GM12878 (cell line): ENCODE measurements around the gene RMI2. TPM values are rescaled to one million over a fixed set of nuclear protein-coding genes. Genes with fewer than 3 reads are reported as not detected.

Experiments
- ATAC-seq: fragments of 200-7000 bp; cut with Tn5 transposase; 3 replicates; pipeline ENCODE4 v1.9.1; 2020; ENCODE audit warnings: mild to moderate bottlenecking, moderate library complexity
- BruUV-seq: library from RNA; stranded (reverse); fragments of 400-500 nt; replicated peaks from 2 replicates; lab custom pipeline; 2021; lab: Mats Ljungman, UMichigan
- CTCF ChIA-PET: fragments of 300-600 bp; sonication (Branson Sonifier 250); formaldehyde crosslinking; extraction: SDS; loops from one replicate; lab custom pipeline; 2021; ENCODE audit warnings: inconsistent platforms; lab: Yijun Ruan, JAX
- POLR2A ChIA-PET: fragments of 350-600 bp; formaldehyde crosslinking; extraction: SDS; loops from one replicate; lab custom pipeline; 2021; ENCODE audit warnings: inconsistent platforms; lab: Charles Lee
- RAD21 ChIA-PET: fragments of 300-600 bp; sonication (Branson Sonifier 250); formaldehyde crosslinking; loops from one replicate; lab custom pipeline; 2023; ENCODE audit warnings: antibody characterized with exemption; ENCODE audit not compliant: unreplicated experiment; lab: Charles Lee
- SMC1A ChIA-PET: fragments of 300-600 bp; sonication (Branson Sonifier 250); formaldehyde crosslinking; loops from one replicate; lab custom pipeline; 2023; ENCODE audit not compliant: unreplicated experiment, uncharacterized antibody; lab: Charles Lee
- DNase-seq: peaks from one replicate; pipeline ENCODE4 v3.0.0-alpha.2; 2011; ENCODE audit warnings: low read depth, low spot score
- FAIRE-seq: peaks from 3 replicates; lab custom pipeline; 2011; peaks lifted over from hg19 to GRCh38; lab: Jason Lieb, UNC
- H2AFZ ChIP-seq: 2 replicates; pipeline ENCODE4 v1.6.0; 2011; ENCODE audit warnings: low read depth, low read length, control low read depth; ENCODE audit not compliant: control insufficient read depth
- H3K27ac ChIP-seq: 2 replicates; pipeline ENCODE4 v1.5.1; 2011; ENCODE audit warnings: control low read depth; ENCODE audit not compliant: control insufficient read depth, insufficient read depth
- H3K27me3 ChIP-seq, 2 experiments: replicated peaks in 1 of 2; 2 replicates each; pipeline versions ENCODE4 v1.6.0 to v1.6.1; 2011; ENCODE audit warnings: low read length in 1 of 2; ENCODE audit not compliant: control insufficient read depth in 2 of 2, insufficient read depth in 2 of 2
- H3K36me3 ChIP-seq, 2 experiments: 2 replicates each; pipeline ENCODE4 v1.5.1; 2011; ENCODE audit warnings: low read length in 1 of 2; ENCODE audit not compliant: control insufficient read depth in 2 of 2, insufficient read depth in 2 of 2
- H3K4me1 ChIP-seq: 2 replicates; pipeline ENCODE4 v1.6.1; 2011; ENCODE audit warnings: mild to moderate bottlenecking, low read length, moderate library complexity, mixed read lengths; ENCODE audit not compliant: control insufficient read depth, insufficient read depth
- H3K4me2 ChIP-seq: 2 replicates; pipeline ENCODE4 v1.6.0; 2011; ENCODE audit warnings: control low read depth; ENCODE audit not compliant: control insufficient read depth, insufficient read depth
- H3K4me3 ChIP-seq: fragments of 200-600 bp; sonication (generic); 2 replicates; pipeline ENCODE4 v1.5.1; 2016
- H3K79me2 ChIP-seq: 2 replicates; pipeline ENCODE4 v1.6.0; 2011; ENCODE audit warnings: low read length; ENCODE audit not compliant: control insufficient read depth, insufficient read depth
- H3K9ac ChIP-seq: 2 replicates; pipeline ENCODE4 v1.8.0; 2011; ENCODE audit warnings: low read length, control low read depth, mixed read lengths; ENCODE audit not compliant: control insufficient read depth, insufficient read depth
- H3K9me3 ChIP-seq: replicated peaks from 3 replicates; pipeline ENCODE4 v1.5.1; 2011; ENCODE audit warnings: mild to moderate bottlenecking, low read length; ENCODE audit not compliant: control insufficient read depth, insufficient read depth
- H4K20me1 ChIP-seq: 2 replicates; pipeline ENCODE4 v1.6.0; 2011; ENCODE audit not compliant: control insufficient read depth, insufficient read depth
- EED ChIP-seq: sonication (generic); IDR thresholded peaks from 2 replicates; pipeline ENCODE4 v1.6.1; 2016; ENCODE audit warnings: antibody characterized with exemption, low read depth
- FOS ChIP-seq: IDR thresholded peaks from 3 replicates; pipeline ENCODE4 v1.6.1; 2011; ENCODE audit warnings: borderline replicate concordance; ENCODE audit not compliant: insufficient read length; ENCODE audit errors: extremely low read depth
- NFYB ChIP-seq: IDR thresholded peaks from 2 replicates; pipeline ENCODE4 v1.6.1; 2011; ENCODE audit warnings: low read depth, mild to moderate bottlenecking, low read length, improper control_type of control experiment, moderate library complexity; ENCODE audit not compliant: insufficient read depth
- ZZZ3 ChIP-seq: IDR thresholded peaks from 2 replicates; pipeline ENCODE4 v1.6.1; 2011; ENCODE audit warnings: low read depth; ENCODE audit not compliant: control insufficient read depth, insufficient read length
- WGBS: methylation state at CpG from one replicate; pipeline ENCODE4 v1.1.6; 2016; ENCODE audit warnings: low lambda C conversion rate; ENCODE audit not compliant: insufficient replicate concordance, insufficient coverage; ENCODE audit errors: missing lambda C conversion rate; 5-methylcytosine and 5-hydroxymethylcytosine counted together
- in situ Hi-C: fragments of 300-500 bp; cut with MboI; formaldehyde crosslinking; loops from 9 replicates; pipeline ENCODE4 v1.14.3; 2018; ENCODE audit warnings: mixed read lengths
- intact Hi-C: fragments of 100-400 bp; cut with micrococcal nuclease; formaldehyde crosslinking; loops from one replicate; pipeline ENCODE4 v1.14.2; 2022; ENCODE audit not compliant: unreplicated experiment
- polyA plus RNA-seq, 11 experiments: library from polyadenylated mRNA; depleted of rRNA in 4 of 11; unstranded in 6 of 11; stranded (reverse) in 5 of 11; fragments of >200 nt; fragmentation: Nextera tagmentation in 4 of 11; fragmentation: Illumina TruSeq in 1 of 11; extraction: Ambion mirVana in 4 of 11; extraction: Trizol in 1 of 11; gene quantifications; 1 replicate in 1 of 11; 2 replicates in 10 of 11; pipeline versions ENCODE4 v1.2.1 to v1.2.3, GENCODE V29; 2011 to 2016; ENCODE audit warnings: inconsistent platforms in 2 of 11, missing spikeins in 2 of 11, low read depth in 1 of 11
- total RNA-seq, 4 experiments: library from RNA; depleted of rRNA in 3 of 4; stranded (reverse); fragments of >200 nt in 3 of 4; fragmentation: Illumina TruSeq in 1 of 4; extraction: Trizol in 1 of 4; gene quantifications; 2 replicates each; pipeline versions ENCODE4 v1.2.1 to v1.2.3, GENCODE V29; 2013 to 2021
- TF ChIP-seq, protein P1 (sequence below): IDR thresholded peaks from 2 replicates; pipeline ENCODE4 v1.6.1; 2011; ENCODE audit warnings: mild to moderate bottlenecking, low read depth, low read length, moderate library complexity; ENCODE audit not compliant: insufficient replicate concordance

Gene RMI2
- total and polyA plus RNA-seq, 10 of the 15 experiments (the other 5 are each of a cell fraction or from before 2014, with no cell fraction given): 9.6 to 68.8 (median 32.1) TPM

- CTCF ChIA-PET: interaction anchor here (0.8 to 1.1 kb wide), 2 partner anchors 16 to 385 kb away, joined by 3 to 4 read pairs; no protein-coding TSS in a partner anchor
- BruUV-seq: no TSS peak
- H3K4me3 ChIP-seq: no peak overlapping the region
- peaks cover 13% of the 10 kb centered on the region for H3K4me1 ChIP-seq
- RAD21 ChIA-PET: interaction anchor here (1.9 kb wide), 1 partner anchor 51 kb away, joined by 5 read pairs; no protein-coding TSS in a partner anchor
- in situ Hi-C loops: no loop called here
- H3K79me2 ChIP-seq: peaks cover 13% of the 10 kb centered on the region
- SMC1A ChIA-PET: interaction anchor here (1.6 kb wide), 2 partner anchors 23 to 29 kb away, joined by 4 to 7 read pairs; no protein-coding TSS in a partner anchor
- ATAC-seq: no peak
- no peak for TF ChIP-seq FOS
- TF ChIP-seq, protein P1, sequence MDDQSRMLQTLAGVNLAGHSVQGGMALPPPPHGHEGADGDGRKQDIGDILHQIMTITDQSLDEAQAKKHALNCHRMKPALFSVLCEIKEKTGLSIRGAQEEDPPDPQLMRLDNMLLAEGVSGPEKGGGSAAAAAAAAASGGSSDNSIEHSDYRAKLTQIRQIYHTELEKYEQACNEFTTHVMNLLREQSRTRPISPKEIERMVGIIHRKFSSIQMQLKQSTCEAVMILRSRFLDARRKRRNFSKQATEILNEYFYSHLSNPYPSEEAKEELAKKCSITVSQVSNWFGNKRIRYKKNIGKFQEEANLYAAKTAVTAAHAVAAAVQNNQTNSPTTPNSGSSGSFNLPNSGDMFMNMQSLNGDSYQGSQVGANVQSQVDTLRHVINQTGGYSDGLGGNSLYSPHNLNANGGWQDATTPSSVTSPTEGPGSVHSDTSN: no peak
- no peak for TF ChIP-seq ZZZ3
- TF ChIP-seq EED: 0 out of 2 replicates have a peak, but pooled peaks have one; percentile 3
- TF ChIP-seq NFYB: 0 out of 2 replicates have a peak, but pooled peaks have one; percentile 17
- H3K9me3 ChIP-seq: no peaks in the 10 kb centered on the region
- H3K36me3 ChIP-seq: no peaks in the 10 kb centered on the region
- intact Hi-C loops: no loop called here
- no peak overlapping the region for H3K9ac ChIP-seq
- WGBS: 92% methylated on average over 13 of the region's 16 CpGs
- H3K27me3 ChIP-seq: no peaks in the 10 kb centered on the region
- no peak overlapping the region for H3K27ac ChIP-seq
- DNase-seq: no peak
- no peak overlapping the region for H2AFZ ChIP-seq
- POLR2A ChIA-PET: interaction anchor here (0.6 to 0.9 kb wide), 2 partner anchors 28 to 93 kb away, joined by 3 to 4 read pairs; partner anchors contain the start of gene SOCS1
- H3K4me2 ChIP-seq: no peak overlapping the region
- H4K20me1 ChIP-seq: no peaks in the 10 kb centered on the region
- no peak for FAIRE-seq
Observed at GRCh38 chr16:11348737-11349598, 3.7 kb downstream of the RMI2 start.
